GM21737 (cell line): ENCODE measurements around the gene SMAD6.

Source experiments
- ATAC-seq: cut with Tn5 transposase; IDR thresholded peaks from one replicate; pipeline ENCODE4 v1.9.1; 2021; ENCODE audit warnings: mild to moderate bottlenecking, moderate library complexity; ENCODE audit not compliant: unreplicated experiment

Gene SMAD6

DNA sequence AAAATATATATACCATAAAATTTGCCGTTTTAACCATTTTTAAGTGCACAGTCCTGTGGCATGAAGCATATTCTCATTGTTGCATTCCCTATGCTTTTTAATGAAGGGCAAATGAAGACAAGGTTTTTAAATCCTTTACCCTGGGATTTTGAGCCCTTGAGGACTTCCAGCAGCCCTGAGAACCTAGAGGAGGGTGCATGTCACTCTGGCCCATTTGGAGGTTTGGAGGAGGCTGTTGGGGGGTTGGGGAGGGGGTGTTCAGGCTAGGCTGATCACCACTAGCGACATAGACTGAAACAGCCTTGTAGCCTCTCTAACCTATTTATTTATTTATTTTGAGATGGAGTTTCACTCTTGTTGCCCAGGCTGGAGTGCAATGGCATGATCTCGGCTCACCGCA is 86.0 kb downstream of the SMAD6 start:
- ATAC-seq = no peak

DNA sequence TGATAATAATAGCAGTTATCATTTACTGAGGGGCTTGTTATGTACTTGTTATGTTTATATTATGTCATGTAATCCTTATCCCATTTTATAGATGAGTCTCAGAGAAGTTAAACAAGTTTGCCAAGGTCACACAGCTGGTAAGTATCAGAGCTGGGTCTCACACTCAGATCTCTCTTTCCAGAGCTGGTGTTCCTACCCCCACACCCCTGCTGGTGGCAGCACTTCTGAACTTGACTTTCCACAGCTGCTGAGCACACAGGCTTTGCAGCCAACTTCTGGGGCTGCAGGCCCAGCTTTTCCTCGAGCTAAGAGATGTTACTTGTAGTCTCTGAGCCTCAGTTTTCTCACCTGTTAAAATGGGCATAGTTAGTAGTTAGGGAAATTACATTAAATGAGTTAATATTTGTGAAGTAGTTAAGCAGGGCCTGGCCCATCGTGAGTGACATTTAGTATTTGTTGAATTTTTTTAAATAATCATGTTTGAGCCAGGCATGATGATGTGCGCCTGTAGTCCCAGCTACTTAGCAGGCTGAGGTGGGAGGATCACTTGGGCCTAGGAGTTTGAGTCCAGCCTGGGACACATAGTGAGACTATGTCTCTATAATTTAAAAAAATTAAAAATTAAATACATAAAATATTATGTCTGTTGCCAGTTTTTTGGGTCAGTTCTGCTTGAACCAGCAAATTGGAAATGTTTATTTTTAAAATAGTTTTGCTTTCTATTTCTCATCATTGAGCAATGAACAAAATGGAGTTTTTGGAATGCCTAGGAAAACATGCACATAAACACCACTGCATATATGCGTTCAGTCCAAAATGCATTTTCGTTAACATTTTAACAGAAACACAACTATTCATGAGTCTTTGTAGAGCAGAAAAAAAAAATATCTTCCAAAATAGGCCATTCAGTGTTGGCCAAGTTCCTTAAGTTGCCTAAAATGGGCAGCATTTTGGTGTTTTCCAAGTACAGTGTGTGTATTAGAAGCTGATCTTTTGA is 87.3 kb downstream of the SMAD6 start:
- no peak for ATAC-seq

GRCh38 chr15:66795851-66796250 is 93.8 kb downstream of the SMAD6 start:
- no peak for ATAC-seq

- no peak for ATAC-seq
These were observed 94.3 kb downstream of the SMAD6 start for GRCh38 chr15:66796343-66796742.

GRCh38 chr15:66797921-66798320 is 95.9 kb downstream of the SMAD6 start:
- no peak for ATAC-seq

DNA sequence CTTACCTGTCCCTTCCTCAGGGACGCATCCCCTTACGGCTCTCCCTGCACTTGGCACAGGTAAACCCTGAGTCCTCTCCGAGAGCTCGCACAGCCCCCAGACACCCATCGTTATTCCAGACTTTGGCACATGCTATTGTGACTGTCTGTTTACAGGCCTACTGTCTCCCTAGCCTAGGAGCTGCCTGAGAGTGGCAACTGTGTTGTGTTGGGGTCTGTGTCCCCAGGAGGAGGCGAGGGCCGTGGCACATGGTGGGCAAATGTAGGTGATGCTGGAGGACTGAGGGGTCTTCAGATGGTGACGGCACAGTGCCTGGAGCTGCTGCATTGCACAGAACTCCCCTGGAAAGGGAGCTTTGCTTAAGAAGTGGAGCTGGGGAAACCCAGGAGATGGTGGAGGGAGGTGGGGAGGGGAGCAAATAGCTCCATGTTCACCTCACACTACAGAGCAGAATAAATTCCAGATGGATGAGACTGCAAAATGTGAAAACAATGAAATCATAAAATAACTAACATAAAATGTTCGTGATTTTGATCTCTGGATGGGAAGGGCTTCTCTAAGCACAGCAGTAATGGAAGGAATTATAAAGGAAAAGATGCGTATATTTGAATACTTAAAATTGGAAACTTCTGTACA is 96.5 kb downstream of the SMAD6 start:
- ATAC-seq = no peak

DNA sequence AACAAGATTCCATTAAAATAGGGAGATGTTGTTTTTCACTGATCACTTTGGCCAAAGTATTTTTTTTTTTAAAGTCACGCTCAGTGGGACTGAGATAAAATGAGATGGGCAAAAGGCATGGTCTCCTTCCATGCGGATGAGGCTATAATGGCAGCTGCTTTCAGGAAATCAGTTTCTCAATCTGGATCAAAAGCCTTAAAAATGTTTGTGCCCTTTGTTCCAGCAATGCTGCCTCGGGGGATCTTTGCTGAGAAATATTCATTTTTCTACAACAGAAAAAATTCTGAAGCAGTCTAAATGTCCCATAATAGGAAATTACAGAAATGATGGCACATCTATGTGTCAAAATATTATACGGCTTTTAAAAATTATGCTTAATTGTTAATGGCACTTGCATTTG is 97.2 kb downstream of the SMAD6 start:
- no peak for ATAC-seq

- ATAC-seq = no peak
These were observed 98.7 kb downstream of the SMAD6 start for GRCh38 chr15:66800584-66801235.

DNA sequence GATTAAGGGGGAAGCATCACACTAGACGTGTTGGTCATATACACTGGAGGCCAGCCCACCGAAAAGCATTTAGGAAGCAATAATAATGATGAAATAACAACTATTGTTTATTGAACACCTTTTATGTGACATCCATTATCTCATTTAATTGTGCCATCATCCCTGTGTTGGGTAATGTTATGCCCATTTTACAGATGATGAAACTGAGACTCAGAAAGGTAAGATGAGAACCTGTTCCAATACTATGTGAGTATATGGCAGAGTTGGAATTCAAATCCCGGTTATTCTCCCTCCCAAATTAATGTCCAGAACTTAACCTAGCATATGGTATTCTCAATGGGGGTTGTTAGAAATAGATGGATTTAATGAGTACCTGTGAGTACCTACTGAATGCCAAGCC is 99.2 kb downstream of the SMAD6 start:
- ATAC-seq = no peak

DNA sequence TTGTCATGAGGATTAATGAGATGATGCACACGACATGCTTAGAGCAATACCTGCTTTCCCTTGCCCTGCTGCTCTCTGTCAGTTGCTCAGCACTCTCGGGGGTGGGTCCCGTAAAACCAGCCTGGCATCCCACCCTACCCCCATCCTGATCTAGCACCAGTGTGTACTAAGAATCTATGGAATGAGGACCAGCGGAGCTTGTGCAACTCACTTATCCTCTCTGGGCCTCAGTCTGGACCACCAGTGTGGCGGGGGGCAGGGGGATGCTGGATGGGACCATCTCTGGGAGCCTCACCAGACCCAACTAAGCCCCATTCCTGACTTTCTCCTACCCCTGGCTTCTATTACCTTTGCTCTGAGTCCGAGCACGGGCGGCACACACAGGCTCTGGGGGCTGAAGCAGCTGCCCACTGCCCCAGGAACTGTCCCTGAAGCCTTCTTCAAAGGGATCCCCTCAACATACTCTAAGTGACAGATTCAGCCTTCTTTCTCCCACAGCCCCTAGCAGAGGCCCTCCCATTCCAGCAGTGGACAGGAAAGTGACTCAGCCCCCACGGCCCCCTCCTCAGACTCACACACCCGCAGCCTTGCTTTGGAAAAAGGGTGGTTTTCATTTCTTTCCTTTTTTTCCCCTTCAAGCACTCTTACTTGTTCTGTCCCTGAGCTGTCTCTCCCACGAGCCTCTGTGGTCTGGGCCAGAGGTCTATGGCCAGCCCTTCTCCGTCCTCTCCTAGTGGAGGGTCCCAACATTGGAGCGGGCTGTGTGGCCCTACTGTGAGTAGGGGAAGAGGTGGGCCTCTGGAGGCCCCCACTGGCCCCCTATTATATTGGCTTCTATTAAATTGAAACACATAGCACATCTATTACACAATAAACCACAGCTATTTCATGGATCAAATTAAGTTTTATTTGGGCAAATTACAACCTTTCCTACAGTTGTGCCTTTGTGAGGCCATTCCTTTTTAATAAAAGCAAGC is 100.3 kb downstream of the SMAD6 start:
- no peak for ATAC-seq

DNA sequence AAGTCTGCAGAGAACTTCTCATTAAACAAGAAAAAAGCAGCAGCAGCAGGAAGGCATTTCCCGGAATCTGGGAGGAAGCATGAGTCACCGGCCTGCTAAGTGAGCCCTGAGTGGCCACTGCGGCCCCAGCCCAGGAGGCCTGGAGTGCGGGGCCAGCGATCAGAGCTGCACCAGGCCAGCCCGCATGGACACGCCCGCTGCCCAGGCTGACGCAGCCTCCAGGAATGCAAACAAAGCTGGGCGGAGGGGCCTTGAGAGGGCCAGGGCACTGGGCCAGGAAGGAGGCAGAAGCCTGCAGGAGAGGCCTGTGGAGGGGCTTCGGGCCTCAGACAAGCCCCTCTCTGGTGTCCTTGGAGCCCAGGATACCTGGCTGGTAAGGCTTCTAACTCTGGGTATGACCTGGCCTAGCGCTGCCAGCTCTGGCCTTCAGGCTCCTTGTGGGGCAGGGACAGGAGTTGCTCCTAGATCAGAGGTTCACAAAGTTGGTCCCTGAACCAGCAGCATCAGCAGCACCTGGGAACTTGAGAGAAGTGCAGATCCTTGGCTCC is 101.2 kb downstream of the SMAD6 start:
- no peak for ATAC-seq

DNA sequence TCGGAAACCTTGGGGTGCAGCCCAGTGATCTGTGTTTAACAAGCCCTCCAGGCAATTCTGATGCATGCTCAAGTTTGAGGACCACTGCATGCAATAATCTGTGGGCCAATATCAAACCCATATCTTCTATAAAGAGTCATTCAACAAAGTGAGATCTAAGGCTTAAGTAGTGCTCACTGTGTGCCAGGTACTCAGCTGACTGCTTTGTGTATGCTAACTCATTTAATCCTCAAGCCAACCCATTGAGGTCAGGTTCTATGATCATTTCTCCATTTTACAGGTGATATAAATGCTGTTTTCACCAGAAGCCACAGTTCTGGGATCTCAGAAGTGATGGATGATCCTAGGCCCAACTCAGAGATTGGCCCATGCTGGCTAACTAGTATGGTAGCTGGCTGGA is 101.7 kb downstream of the SMAD6 start:
- ATAC-seq = no peak

- ATAC-seq = no peak
These were observed 103.3 kb downstream of the SMAD6 start for GRCh38 chr15:66805202-66805885.

DNA sequence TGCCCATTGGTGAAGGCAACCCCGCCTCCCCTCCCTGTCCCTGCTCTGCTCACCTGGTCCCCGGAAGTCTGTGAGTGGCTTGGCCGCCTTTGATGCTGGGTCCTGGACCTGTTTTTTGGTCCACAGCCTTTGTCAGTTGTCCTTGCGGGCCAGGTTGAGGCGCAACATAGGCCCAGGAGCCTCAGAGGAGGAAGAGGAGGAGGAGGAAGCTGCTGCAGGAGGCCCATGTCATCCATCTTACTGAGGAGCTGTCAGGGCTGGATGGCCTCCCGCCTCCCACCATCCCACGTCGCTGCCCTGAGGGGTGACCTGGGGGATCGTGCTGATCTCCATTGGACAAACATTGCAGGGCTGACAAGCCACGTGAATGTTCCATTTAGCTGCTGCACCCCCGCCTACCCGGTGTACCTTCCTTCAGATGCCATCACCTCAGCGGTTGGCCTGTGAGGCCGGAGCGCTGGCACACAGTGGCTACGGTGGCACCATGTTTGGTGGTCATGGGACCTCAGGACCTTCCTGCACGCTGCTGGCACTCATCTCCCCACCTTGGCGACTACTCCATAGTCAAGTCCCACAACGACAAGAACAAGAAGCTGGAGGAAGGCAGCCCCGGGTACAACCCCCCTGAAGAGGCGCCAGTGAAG is 106.3 kb downstream of the SMAD6 start:
- no peak for ATAC-seq

- no peak for ATAC-seq
These were observed 107.6 kb downstream of the SMAD6 start for GRCh38 chr15:66809664-66810063.

GRCh38 chr15:66815318-66815717 is 113.3 kb downstream of the SMAD6 start:
- ATAC-seq = no peak

- no peak for ATAC-seq
These were observed 114.2 kb downstream of the SMAD6 start for GRCh38 chr15:66816201-66816600.

DNA sequence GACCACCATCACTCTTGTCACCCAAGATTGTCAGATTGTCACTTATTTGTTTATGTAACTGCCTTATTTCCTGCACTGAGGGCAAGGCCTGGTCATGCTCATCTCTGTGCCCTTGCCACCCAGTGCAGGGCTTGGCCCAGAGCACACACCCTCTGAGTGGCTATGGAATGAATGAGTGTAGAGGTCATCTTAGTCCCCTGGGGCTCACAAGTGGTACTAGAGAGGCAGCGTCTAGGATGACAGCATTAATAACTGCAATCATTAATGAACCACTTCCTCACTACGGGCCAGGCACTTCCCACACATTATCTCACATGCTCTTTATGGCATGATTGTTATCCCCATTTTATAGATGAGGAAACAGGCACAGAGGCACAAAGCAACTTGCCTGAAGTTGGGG is 117.0 kb downstream of the SMAD6 start:
- peak; percentile 77 for ATAC-seq

DNA sequence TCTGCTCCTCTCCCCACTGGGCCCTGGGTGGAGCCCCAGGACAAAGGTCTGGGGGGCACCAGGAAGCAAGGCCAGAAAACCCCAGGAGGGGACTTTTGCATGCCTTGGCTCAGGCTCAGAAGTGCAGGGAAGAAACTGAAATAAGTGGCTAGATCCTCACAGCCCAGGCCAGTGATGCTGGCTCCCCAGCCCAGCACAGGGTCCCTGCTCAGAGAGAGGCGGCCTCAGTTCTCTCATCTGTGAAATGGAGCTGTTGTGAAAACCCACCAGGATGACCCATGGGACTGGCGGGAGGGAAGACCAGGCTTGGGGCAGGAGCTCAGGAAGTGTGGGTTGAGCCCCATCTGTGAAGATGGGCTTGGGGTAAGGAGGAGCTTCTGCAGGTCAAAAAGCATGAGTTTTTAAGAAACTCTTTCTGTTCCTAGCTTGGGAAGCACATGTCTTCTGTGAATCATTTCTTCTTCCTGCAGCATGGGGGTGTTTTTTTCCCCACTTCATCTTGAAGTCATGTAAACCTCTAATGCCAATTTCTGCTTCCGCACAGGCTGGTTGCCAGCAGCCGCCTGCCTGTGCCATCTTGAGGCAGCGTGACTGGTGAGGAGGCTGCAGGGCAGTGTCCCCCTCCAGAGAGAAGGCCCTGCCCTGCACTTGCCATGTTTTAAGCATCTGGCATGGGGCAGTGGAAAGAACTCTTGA is 118.6 kb downstream of the SMAD6 start:
- ATAC-seq = no peak
